Vagina (tissue), 2 donors: ENCODE data around the gene UQCRC1.

ENCODE experiments used
- CTCF ChIP-seq, 3 experiments: fragments of 450-650 bp in 2 of 3; fragments of 200-600 bp in 1 of 3; sonication (generic) in 1 of 3; IDR thresholded peaks; one replicate each; pipeline ENCODE4 v1.5.1; 2017 to 2019; ENCODE audit warnings: antibody characterized with exemption in 3 of 3, mild to moderate bottlenecking in 2 of 3, moderate library complexity in 2 of 3
- POLR2A ChIP-seq, 2 donors: fragments of 450-650 bp; IDR thresholded peaks; one replicate each; pipeline ENCODE4 v1.6.1; 2017; ENCODE audit warnings: antibody characterized with exemption in 2 of 2, mild to moderate bottlenecking in 2 of 2, moderate library complexity in 2 of 2
- POLR2AphosphoS5 ChIP-seq, 2 donors: sonication (generic); formaldehyde crosslinking; IDR thresholded peaks; one replicate each; pipeline ENCODE4 v1.9.0; 2017; ENCODE audit warnings: antibody characterized with exemption in 2 of 2, mild to moderate bottlenecking in 2 of 2, low read depth in 1 of 2; ENCODE audit not compliant: insufficient read depth in 1 of 2

GRCh38 chr3:48576647-48577046 lies 32.8 kb downstream of the UQCRC1 start:
- no peak for TF ChIP-seq CTCF (IDR thresholded peaks at IDR 0.05)
- TF ChIP-seq POLR2AphosphoS5 (IDR thresholded peaks at IDR 0.05; ENCODE audit: insufficient read depth in 1 of 2, low read depth in 1 of 2), result no peak
- TF ChIP-seq POLR2A (IDR thresholded peaks at IDR 0.05), result no peak
